HEK293 (cell line): ENCODE measurements around the gene TUBGCP3.

Source experiments
- ATF2 ChIP-seq: fragments of 450-650 bp; formaldehyde crosslinking; IDR thresholded peaks from 2 replicates; pipeline ENCODE4 v1.5.1; 2016; ENCODE audit warnings: missing biosample characterization, missing genetic modification characterization, low read depth
- CTCF ChIP-seq: fragments of 450-650 bp; formaldehyde crosslinking; IDR thresholded peaks from 2 replicates; pipeline ENCODE4 v1.5.1; 2016; ENCODE audit warnings: missing biosample characterization, missing genetic modification characterization
- KLF10 ChIP-seq: fragments of 450-650 bp; IDR thresholded peaks from 2 replicates; pipeline ENCODE4 v1.5.1; 2018; ENCODE audit warnings: missing biosample characterization, mild to moderate bottlenecking, missing genetic modification characterization
- ZNF530 ChIP-seq: fragments of 450-650 bp; formaldehyde crosslinking; IDR thresholded peaks from 2 replicates; pipeline ENCODE4 v1.5.1; 2016; ENCODE audit warnings: low read depth, missing biosample characterization, missing genetic modification characterization
- ZNF792 ChIP-seq: fragments of 450-650 bp; formaldehyde crosslinking; IDR thresholded peaks from 2 replicates; pipeline ENCODE4 v1.5.1; 2016; ENCODE audit warnings: missing biosample characterization, missing genetic modification characterization

GRCh38 chr13:112582263-112582662 lies 5.7 kb downstream of the TUBGCP3 start:
- TF ChIP-seq ATF2 (tag by site-specific recombination) (no peak), KLF10 (tag by site-specific recombination) (no peak), CTCF (tag by site-specific recombination) (no peak), ZNF530 (tag by site-specific recombination) (no peak), ZNF792 (no peak)
